ENCODE data around the gene INSIG2.

The INSIG2 gene

DNA sequence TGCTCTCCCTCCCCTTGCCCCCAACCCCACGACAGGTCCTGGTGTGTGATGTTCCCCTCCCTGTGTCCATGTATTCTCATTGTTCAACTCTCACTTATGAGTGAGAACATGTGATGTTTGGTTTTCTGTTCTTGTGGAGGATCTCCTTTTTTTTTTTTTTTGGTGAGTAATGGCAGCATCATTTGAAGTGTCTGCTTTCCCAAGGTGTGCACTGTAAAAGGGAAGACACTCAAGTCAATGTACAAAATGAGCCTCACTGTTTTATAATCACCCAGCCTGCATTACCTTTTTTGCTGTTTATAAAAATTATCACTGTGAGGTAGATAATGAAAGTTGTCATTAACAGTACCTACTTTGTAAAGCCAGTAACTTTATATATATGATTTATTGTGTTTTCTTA lies 56.9 kb downstream of the INSIG2 start:
- no peak overlapping the region for H3K4me3 ChIP-seq (ENCODE audit: severe bottlenecking)
- H3K9me3 ChIP-seq (ENCODE audit: severe bottlenecking), result no peaks in the 10 kb centered on the region
- TF ChIP-seq, protein P1, sequence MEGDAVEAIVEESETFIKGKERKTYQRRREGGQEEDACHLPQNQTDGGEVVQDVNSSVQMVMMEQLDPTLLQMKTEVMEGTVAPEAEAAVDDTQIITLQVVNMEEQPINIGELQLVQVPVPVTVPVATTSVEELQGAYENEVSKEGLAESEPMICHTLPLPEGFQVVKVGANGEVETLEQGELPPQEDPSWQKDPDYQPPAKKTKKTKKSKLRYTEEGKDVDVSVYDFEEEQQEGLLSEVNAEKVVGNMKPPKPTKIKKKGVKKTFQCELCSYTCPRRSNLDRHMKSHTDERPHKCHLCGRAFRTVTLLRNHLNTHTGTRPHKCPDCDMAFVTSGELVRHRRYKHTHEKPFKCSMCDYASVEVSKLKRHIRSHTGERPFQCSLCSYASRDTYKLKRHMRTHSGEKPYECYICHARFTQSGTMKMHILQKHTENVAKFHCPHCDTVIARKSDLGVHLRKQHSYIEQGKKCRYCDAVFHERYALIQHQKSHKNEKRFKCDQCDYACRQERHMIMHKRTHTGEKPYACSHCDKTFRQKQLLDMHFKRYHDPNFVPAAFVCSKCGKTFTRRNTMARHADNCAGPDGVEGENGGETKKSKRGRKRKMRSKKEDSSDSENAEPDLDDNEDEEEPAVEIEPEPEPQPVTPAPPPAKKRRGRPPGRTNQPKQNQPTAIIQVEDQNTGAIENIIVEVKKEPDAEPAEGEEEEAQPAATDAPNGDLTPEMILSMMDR (IDR thresholded peaks at IDR 0.05; ENCODE audit: poor library complexity, severe bottlenecking), result no peak
- ATAC-seq (ENCODE audit: low read depth) (peak; percentile 44; the same call in 1 of the 3 replicates), DNase-seq (ENCODE audit: low spot score) (no peak)
- H3K27me3 ChIP-seq (ENCODE audit: insufficient read depth, poor library complexity, severe bottlenecking), result no peaks in the 10 kb centered on the region
- peaks cover 8% of the 10 kb centered on the region for H3K4me1 ChIP-seq (ENCODE audit: insufficient read depth, poor library complexity, severe bottlenecking)
- no peaks in the 10 kb centered on the region for H3K36me3 ChIP-seq (ENCODE audit: low read depth)
- H3K27ac ChIP-seq (ENCODE audit: poor library complexity, severe bottlenecking), result no peak overlapping the region

DNA sequence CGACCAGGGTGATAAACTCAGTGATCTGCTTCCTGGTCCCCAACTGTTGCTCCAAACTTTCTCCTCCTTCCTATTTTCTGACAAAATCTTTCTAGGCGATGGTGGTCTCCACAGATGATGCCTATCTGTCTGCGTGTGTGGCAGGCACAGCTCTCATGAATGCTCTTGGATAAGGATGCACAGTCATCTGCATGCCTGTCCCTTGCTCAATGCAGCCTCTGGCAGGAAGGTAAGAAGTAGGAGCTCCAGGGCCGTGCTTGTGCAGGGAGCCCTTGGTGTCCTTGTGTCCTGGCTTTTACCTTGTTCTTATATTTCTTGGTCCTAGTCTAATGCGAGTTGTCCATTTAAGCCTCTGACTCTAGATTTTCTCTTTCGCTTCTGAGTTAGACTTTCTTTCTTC lies 57.5 kb downstream of the INSIG2 start:
- H3K9me3 ChIP-seq (ENCODE audit: severe bottlenecking), result no peaks in the 10 kb centered on the region
- DNase-seq (ENCODE audit: low spot score) (no peak), ATAC-seq (ENCODE audit: low read depth) (0 out of 3 replicates have a peak, but pooled peaks have one; percentile 19)
- H3K36me3 ChIP-seq (ENCODE audit: low read depth), result no peaks in the 10 kb centered on the region
- no peak overlapping the region for H3K4me3 ChIP-seq (ENCODE audit: severe bottlenecking)
- H3K27me3 ChIP-seq (ENCODE audit: insufficient read depth, poor library complexity, severe bottlenecking), result no peaks in the 10 kb centered on the region
- TF ChIP-seq, protein P1 (IDR thresholded peaks at IDR 0.05; ENCODE audit: poor library complexity, severe bottlenecking), result no peak
- no peak overlapping the region for H3K27ac ChIP-seq (ENCODE audit: poor library complexity, severe bottlenecking)
- H3K4me1 ChIP-seq (ENCODE audit: insufficient read depth, poor library complexity, severe bottlenecking), result peaks cover 8% of the 10 kb centered on the region

DNA sequence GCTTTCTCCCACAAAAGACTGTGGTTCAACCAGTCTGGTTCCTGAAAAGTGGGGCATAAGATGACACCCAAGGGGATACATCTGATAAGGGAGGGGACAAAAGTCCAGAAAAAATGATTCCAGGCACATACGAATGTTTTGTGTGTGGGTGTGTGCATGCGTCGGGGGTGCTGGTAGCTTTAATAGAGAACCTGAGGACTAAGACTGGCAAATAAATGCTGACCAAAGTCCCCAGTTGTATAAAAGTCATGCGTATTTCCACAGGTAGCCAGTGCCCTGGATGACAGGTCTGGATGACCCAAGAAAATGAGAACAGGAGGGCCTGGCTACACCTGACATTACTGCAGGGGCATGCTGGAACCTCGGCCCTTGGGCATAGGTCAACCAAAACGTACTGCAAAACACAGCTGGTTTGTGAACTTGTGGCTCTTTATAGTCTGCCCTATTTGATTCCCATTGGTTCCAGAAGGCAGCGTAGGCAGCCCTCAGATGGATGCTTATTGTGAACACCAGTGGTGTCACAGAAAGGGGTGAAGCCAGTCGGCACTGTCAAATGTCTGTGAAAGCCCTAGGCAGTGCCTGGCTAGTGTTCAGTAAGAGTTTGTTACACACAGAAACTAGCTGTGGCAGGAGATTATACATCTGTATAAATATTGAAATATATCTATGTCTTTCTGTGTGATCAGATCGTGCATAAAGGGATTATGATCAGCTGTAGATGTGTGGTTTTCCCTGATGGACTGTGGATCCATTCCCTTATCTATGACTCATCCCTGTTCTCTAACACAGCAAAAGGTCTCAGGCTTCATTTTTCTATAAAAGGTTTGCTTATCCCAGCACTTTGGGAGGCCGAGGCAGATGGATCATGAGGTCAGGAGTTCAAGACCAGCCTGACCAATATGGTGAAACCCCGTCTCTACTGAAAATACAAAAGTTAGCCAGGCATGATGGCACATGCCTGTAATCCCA lies 58.3 kb downstream of the INSIG2 start:
- no peak overlapping the region for H3K4me3 ChIP-seq (ENCODE audit: severe bottlenecking)
- no peaks in the 10 kb centered on the region for H3K36me3 ChIP-seq (ENCODE audit: low read depth)
- H3K27me3 ChIP-seq (ENCODE audit: insufficient read depth, poor library complexity, severe bottlenecking), result no peaks in the 10 kb centered on the region
- TF ChIP-seq, protein P1 (IDR thresholded peaks at IDR 0.05; ENCODE audit: poor library complexity, severe bottlenecking), result no peak
- H3K27ac ChIP-seq (ENCODE audit: poor library complexity, severe bottlenecking), result no peak overlapping the region
- no peaks in the 10 kb centered on the region for H3K9me3 ChIP-seq (ENCODE audit: severe bottlenecking)
- DNase-seq (ENCODE audit: low spot score), result no peak
- ATAC-seq (ENCODE audit: low read depth), result no peak
- H3K4me1 ChIP-seq (ENCODE audit: insufficient read depth, poor library complexity, severe bottlenecking), result peaks cover 8% of the 10 kb centered on the region

DNA sequence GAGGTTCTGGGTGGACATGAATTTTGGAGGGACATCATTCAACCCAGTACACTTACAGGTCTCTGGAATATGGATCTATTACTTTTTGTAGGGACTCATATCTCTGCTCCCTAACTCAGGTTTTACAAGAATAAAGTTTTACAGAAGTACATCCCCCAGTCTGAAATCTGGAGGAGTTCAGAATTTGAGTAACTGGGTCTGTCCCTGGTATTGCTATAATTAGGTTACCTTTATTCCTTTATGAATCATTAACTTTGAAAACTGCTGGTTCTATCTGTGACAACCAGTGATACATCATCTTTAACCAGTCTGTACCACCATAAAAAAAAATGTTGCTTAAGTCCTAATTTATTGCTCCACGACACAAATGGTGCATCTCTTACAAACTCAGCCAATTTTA lies 59.9 kb downstream of the INSIG2 start:
- no peak for ATAC-seq (ENCODE audit: low read depth)
- H3K36me3 ChIP-seq (ENCODE audit: low read depth), result no peaks in the 10 kb centered on the region
- no peak overlapping the region for H3K27ac ChIP-seq (ENCODE audit: poor library complexity, severe bottlenecking)
- no peak overlapping the region for H3K4me3 ChIP-seq (ENCODE audit: severe bottlenecking)
- H3K27me3 ChIP-seq (ENCODE audit: insufficient read depth, poor library complexity, severe bottlenecking), result no peaks in the 10 kb centered on the region
- TF ChIP-seq, protein P1 (IDR thresholded peaks at IDR 0.05; ENCODE audit: poor library complexity, severe bottlenecking), result no peak
- peaks cover 8% of the 10 kb centered on the region for H3K4me1 ChIP-seq (ENCODE audit: insufficient read depth, poor library complexity, severe bottlenecking)
- no peak for DNase-seq (ENCODE audit: low spot score)
- no peaks in the 10 kb centered on the region for H3K9me3 ChIP-seq (ENCODE audit: severe bottlenecking)

DNA sequence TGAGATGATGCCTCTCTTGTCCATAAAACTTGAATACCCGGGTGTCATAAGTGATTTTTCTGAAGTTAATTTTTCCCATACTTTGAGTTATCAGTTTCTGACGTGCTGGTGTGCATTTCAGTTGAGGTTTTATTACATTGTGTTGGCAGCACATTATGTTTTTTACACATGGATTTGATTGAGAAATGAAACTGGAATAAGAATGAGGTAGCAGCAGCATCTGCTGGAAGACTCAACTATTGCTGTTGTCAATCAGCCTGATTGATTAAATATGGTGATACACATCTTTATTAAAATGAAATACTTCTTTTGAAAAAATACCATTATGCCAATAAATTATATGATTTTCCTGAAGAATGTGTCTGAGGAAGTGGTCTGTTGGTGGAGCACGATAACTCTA lies 60.5 kb downstream of the INSIG2 start:
- H3K4me3 ChIP-seq (ENCODE audit: severe bottlenecking), result no peak overlapping the region
- TF ChIP-seq, protein P1 (IDR thresholded peaks at IDR 0.05; ENCODE audit: poor library complexity, severe bottlenecking), result peak; percentile 49
- no peak for DNase-seq (ENCODE audit: low spot score)
- peaks cover 5% of the 10 kb centered on the region for H3K4me1 ChIP-seq (ENCODE audit: insufficient read depth, poor library complexity, severe bottlenecking)
- H3K9me3 ChIP-seq (ENCODE audit: severe bottlenecking), result no peaks in the 10 kb centered on the region
- no peak for ATAC-seq (ENCODE audit: low read depth)
- H3K27ac ChIP-seq (ENCODE audit: poor library complexity, severe bottlenecking), result no peak overlapping the region
- H3K36me3 ChIP-seq (ENCODE audit: low read depth), result no peaks in the 10 kb centered on the region
- no peaks in the 10 kb centered on the region for H3K27me3 ChIP-seq (ENCODE audit: insufficient read depth, poor library complexity, severe bottlenecking)
